Tibial nerve (tissue), 3 donors: ENCODE results near the gene ANKZF1.

Experiments used
- CTCF ChIP-seq, 5 experiments: fragments of 200-600 bp in 3 of 5; fragments of 450-650 bp in 2 of 5; sonication (generic) in 3 of 5; IDR thresholded peaks; one replicate each; pipeline ENCODE4 v1.5.1; 2016 to 2019; ENCODE audit warnings: antibody characterized with exemption in 5 of 5, mild to moderate bottlenecking in 3 of 5, moderate library complexity in 2 of 5
- POLR2A ChIP-seq, 2 donors: fragments of 450-650 bp; IDR thresholded peaks; one replicate each; pipeline ENCODE4 v1.6.1; 2017; ENCODE audit warnings: antibody characterized with exemption in 2 of 2, mild to moderate bottlenecking in 2 of 2, moderate library complexity in 2 of 2

- TF ChIP-seq CTCF (IDR thresholded peaks at IDR 0.05), result no peak
- no peak for TF ChIP-seq POLR2A (IDR thresholded peaks at IDR 0.05)
Observed at GRCh38 chr2:219246559-219246958, 17.0 kb downstream of the ANKZF1 start.
